GM06990 (cell line): ENCODE measurements around the gene ZBTB38.
A peak's percentile ranks its signal among the peaks of the same experiment; 100 is the strongest.

Experiments used
- DNase-seq: peaks from one replicate; pipeline ENCODE4 v3.0.0-alpha.2; 2011; ENCODE audit not compliant: insufficient read length; ENCODE audit errors: extremely low read depth
- H3K27me3 ChIP-seq: replicated peaks from 2 replicates; pipeline ENCODE4 v1.6.0; 2011; ENCODE audit warnings: low read length; ENCODE audit not compliant: control insufficient read depth, insufficient read depth
- H3K36me3 ChIP-seq: 2 replicates; pipeline ENCODE4 v1.5.1; 2011; ENCODE audit warnings: low read length; ENCODE audit not compliant: control insufficient read depth, insufficient read depth
- H3K4me3 ChIP-seq: replicated peaks from 2 replicates; pipeline ENCODE4 v1.5.1; 2011; ENCODE audit warnings: low read depth, mild to moderate bottlenecking, control low read depth, low read length
- TF ChIP-seq, protein P1 (sequence below): IDR thresholded peaks from 2 replicates; pipeline ENCODE4 v1.5.1; 2011; ENCODE audit warnings: low read length, control low read depth, mild to moderate bottlenecking, inconsistent platforms; ENCODE audit not compliant: insufficient read depth, poor library complexity, severe bottlenecking

ZBTB38 gene

GRCh38 chr3:141326123-141326522 lies 42.2 kb upstream of the ZBTB38 start:
- Histone ChIP-seq H3K27me3 (no peaks in the 10 kb centered on the region), H3K4me3 (no peak overlapping the region), H3K36me3 (no peaks in the 10 kb centered on the region)
- TF ChIP-seq, protein P1, sequence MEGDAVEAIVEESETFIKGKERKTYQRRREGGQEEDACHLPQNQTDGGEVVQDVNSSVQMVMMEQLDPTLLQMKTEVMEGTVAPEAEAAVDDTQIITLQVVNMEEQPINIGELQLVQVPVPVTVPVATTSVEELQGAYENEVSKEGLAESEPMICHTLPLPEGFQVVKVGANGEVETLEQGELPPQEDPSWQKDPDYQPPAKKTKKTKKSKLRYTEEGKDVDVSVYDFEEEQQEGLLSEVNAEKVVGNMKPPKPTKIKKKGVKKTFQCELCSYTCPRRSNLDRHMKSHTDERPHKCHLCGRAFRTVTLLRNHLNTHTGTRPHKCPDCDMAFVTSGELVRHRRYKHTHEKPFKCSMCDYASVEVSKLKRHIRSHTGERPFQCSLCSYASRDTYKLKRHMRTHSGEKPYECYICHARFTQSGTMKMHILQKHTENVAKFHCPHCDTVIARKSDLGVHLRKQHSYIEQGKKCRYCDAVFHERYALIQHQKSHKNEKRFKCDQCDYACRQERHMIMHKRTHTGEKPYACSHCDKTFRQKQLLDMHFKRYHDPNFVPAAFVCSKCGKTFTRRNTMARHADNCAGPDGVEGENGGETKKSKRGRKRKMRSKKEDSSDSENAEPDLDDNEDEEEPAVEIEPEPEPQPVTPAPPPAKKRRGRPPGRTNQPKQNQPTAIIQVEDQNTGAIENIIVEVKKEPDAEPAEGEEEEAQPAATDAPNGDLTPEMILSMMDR: no peak
- no peak for DNase-seq

DNA sequence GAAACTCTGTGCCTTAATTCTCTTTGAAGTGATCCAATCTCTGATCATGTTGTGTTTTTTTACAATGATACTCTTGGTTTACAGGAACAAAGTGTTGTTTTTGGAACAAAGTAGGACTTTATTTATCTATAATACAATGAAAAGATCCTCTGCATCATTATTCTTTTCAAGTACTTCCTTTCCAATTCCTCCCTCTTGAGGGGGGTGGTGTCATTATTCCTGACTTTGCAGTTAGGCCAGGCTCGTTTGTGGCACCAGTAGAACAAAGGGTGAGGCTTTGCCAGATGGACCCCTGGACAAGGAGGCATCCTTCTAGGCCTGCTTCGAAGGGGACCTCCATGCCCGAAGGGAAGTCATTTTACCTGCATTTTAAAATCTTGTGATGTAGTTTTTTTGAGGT lies 41.7 kb upstream of the ZBTB38 start:
- DNase-seq: no peak
- Histone ChIP-seq H3K4me3 (no peak overlapping the region), H3K27me3 (no peaks in the 10 kb centered on the region), H3K36me3 (no peaks in the 10 kb centered on the region)
- TF ChIP-seq, protein P1: no peak

- H3K27me3 ChIP-seq: no peaks in the 10 kb centered on the region
- TF ChIP-seq, protein P1: no peak
- no peak overlapping the region for H3K4me3 ChIP-seq
- peak; percentile 59 for DNase-seq
- H3K36me3 ChIP-seq: no peaks in the 10 kb centered on the region
These were observed 39.8 kb upstream of the ZBTB38 start for GRCh38 chr3:141328286-141329166.

GRCh38 chr3:141330235-141330634 lies 38.1 kb upstream of the ZBTB38 start:
- Histone ChIP-seq H3K27me3 (no peaks in the 10 kb centered on the region), H3K36me3 (no peaks in the 10 kb centered on the region), H3K4me3 (no peak overlapping the region)
- no peak for DNase-seq
- TF ChIP-seq, protein P1: no peak

DNA sequence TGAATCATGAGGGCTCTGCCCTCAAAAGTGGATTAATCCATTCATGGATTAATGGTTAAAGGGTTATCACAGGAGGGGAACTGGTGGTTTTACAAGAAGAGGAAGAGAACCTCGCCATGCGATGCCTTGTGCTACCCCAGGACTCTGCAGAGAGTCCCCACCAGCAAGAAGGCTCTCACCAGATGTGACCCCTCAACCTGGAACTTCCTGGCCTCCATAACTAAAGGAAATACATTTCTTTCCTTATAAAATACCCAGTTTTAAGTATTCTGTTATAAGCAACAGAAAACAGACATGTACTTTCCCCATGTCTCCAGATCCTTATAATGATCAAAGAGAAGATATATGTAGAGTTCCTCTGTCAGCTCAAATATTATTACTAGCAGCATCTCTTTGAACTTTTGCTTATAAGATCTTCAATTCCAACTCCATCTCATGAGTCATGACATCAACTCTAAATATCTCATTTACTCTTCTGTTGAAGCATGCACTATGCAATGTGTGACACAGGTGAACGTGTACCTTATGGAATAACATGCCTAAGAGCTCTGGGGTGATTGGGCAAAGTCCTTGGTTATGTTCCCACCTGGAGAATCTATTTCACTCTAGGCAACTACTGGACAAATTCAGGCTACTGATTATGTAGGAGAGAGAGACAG lies 37.5 kb upstream of the ZBTB38 start:
- no peak for DNase-seq
- Histone ChIP-seq H3K27me3 (no peaks in the 10 kb centered on the region), H3K36me3 (no peaks in the 10 kb centered on the region), H3K4me3 (no peak overlapping the region)
- TF ChIP-seq, protein P1: no peak
